GM19035 (cell line): ENCODE data around the gene NTF3.

Source experiments
- ATAC-seq: cut with Tn5 transposase; IDR thresholded peaks from one replicate; pipeline ENCODE4 v1.9.1; 2021; ENCODE audit not compliant: unreplicated experiment

Gene NTF3

DNA sequence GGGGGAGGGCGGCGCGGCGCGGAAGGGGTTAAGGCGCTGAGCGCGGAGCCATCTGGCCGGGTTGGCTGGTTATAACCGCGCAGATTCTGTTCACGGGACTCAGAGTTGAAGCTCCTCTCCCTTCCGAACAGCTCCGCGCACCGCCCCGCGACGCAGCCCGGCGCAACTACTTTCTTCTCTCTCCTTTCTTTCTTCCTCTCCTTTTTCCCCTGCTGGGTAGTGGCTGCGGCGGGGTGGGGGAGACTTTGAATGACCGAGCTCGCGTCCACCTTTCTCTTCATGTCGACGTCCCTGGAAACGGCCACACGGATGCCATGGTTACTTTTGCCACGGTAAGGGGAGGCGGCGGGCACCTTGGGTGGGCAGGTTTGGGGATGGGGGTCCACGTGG lies at the start of gene NTF3:
TSS of gene NTF3 (plus strand) at position 98 of the 390 bp plus-strand sequence. CDS start at position 315, 217 bp downstream.
- no peak for ATAC-seq

DNA sequence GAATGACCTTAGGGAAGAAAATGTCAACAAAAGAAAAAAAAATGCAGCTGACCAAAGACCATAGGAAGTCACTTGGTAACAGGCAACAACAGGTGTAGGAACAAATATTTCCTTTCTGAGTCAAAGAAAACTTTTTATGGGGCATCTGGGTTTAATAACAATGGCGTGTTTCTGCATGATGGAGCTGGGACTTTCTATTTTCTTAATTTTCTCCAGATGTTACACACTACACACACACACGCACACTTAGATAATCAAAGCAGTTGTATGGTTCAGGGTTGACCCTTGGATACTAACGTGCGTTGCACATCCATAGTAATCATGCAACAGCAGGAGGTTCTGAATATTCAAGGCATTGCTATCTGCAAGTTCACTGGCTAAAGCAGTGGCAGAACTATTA lies 47.9 kb upstream of the NTF3 start:
- no peak for ATAC-seq

DNA sequence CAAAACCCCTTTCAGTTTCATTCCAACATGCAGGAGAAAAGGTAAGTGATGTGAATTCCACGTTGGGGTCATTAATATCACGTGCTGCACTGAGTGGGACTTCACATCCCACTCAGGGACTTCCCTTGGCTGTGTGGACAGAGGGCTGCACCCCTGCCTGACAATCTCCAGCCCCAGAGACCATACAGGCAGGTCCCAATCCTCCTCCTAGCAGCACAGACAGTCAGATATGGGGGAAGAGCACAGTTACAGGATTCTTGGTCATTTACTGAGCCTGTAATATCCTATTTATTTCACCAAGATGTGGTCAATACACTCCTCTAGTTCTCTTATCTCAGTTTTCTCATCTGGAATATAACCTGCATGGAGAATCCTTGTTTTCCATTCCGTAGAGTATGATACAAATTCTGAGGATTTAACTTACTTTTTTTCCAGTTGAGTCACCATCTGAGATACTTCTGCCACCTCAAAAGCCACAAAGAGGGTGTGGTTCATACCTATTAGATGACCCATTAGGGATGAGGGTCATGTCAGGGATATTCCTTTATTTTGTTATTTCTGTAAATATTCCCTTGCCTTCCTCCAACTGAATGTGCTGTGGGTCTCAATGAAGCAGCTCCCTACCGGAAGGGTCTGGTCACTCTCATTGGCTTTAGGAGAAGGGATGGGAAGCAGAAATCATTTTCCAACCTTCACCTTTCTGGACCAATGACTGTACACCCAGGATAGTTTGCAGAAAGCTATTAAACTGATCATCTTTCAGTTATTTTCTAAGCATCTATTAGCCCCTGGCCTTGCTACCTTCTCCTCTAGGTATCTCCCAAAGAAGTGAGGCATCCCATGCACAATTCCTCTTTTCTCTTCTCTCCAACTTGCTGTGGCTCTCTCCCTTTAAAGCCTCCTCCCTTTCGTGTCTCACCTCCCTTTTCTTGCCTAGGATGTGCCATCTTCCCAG lies 43.0 kb upstream of the NTF3 start:
- no peak for ATAC-seq

DNA sequence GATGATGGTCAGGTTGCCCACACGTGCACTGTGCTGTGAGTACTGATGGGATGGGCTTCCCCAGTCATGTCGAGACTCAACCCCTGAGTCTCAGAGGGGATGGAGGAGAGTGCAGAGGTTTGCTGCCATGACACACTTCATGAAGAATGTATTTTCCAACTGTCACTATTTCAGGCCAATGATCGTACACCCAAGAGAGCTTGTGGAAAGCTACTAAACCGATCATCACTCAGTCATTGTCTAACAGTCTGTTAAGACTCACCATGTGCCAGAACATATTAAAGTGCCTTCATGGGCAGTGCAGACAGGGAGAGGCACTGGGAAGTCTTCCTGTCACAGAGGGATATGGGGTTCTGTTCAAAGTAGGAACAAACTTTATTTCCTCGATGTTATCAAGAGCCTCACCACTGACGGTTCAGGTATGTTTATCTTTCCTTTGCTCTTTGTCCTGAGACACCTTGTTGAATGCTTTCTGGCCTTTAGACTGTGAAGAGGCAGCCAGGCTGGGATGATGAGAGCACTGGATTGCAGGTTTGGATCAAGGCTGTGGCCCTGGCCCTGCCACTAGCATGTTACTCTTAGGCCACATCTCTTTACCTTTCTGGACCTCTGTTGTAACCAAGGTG lies 41.6 kb upstream of the NTF3 start:
- ATAC-seq, result no peak

DNA sequence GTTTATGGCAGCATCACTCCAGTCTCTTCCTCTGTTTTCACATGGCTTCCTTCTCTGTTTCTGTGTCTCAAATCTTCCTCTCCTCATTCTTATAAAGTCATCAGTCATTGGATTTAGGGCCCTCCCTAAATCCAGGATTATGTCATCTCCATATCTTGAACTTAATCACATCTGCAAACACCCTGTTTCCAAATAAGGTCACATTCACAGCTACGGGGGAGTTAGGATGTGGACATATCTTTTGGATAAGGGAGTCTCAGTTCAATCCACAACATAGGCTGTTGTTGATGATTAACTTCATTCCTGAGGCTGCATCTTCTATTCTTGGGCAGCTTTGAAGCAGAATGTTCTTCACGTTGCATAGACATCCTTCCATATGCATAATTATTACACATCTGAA lies 40.3 kb upstream of the NTF3 start:
- no peak for ATAC-seq

DNA sequence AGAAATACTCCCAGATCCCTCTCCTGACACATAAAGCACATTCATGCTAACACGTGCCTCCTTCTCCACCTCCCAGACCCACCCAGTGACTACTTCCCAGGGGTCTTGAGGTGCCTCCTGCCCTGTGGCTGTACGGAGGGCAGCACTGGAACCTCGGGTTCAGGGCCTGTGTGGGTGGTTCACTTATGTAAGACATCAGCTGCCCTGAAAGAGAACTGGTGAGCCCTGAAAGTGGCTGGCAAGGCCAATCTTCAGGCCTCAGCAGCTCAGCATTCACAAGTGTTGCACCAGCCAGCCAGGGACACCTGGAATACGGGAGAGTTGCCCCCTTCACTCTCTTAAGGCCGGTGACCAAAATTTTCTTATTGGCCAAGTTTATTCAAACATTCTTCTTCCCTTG lies 38.9 kb upstream of the NTF3 start:
- ATAC-seq, result no peak

DNA sequence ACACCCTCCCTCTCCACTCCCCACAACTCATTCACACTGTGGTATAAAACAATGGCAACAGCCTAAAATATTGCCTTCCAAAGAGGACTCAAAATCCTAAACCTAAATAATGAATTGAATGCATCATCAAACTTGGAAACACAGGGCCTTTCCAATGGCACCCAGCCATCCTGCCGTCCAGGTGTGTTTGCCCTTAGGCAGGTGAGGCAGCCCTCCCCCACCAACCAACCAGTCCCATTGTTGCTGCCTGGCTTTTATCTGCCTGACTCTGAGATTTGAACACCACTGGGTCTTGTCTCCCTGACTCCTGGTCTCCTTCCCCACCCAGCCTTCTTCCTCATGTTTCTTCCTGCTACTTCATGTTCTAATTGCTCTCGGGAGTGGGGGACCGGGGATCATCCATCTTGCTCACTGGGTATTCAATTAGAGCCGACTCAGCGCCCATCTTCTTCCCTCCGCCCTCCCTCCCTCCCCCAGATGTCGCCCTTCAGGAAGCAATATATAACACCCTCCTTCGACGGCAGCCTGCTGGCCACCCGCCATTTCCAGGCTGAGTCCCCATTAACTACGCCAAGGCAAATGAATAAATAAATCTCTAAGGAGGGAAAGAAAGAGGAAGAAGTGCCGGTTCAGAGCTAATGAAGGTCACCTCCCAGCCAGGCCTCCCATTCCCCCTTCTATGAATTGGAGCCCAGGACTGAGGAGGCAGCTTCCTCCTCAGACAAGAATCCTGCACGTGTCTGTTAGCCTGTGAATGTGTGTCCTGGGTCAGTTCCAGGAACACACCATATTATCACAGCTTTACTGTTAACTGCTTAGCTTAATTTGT lies 36.3 kb upstream of the NTF3 start:
- ATAC-seq, result no peak

DNA sequence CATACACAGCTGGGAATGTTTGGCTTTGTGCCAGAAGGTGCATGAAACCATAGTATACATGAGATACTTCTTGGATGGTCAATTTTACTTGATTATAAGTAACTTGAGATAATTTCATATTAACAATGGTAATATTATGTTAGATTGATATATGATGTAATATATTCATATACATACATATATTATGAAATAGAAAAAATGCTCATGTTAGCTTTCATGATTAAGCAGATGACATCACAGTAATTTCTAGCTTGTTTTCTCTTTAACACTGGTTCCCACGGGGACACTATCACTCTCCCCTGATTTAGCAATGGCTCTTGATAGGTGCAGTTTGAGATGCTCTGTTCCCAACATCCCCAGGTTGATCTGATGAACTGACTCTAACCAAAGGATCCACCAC lies 35.4 kb upstream of the NTF3 start:
- no peak for ATAC-seq

DNA sequence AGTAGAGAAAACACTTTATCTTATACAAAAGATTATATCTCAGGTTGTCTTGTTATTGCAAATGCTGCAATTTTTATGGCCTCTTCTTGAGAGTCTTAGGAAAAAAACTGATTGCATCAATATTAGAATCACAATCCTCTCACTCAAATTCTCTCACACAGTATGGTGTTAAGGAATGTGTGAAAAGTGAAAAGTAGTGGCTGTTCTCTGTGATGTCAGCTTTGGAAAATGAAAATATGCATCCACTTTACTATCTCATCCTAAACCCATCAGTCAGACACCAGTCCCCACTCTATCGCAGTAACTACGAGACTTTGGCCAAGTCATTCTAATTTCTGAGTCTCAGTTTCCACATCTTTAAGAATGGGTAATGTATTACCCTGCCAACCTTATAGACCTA lies 32.6 kb upstream of the NTF3 start:
- ATAC-seq, result no peak

DNA sequence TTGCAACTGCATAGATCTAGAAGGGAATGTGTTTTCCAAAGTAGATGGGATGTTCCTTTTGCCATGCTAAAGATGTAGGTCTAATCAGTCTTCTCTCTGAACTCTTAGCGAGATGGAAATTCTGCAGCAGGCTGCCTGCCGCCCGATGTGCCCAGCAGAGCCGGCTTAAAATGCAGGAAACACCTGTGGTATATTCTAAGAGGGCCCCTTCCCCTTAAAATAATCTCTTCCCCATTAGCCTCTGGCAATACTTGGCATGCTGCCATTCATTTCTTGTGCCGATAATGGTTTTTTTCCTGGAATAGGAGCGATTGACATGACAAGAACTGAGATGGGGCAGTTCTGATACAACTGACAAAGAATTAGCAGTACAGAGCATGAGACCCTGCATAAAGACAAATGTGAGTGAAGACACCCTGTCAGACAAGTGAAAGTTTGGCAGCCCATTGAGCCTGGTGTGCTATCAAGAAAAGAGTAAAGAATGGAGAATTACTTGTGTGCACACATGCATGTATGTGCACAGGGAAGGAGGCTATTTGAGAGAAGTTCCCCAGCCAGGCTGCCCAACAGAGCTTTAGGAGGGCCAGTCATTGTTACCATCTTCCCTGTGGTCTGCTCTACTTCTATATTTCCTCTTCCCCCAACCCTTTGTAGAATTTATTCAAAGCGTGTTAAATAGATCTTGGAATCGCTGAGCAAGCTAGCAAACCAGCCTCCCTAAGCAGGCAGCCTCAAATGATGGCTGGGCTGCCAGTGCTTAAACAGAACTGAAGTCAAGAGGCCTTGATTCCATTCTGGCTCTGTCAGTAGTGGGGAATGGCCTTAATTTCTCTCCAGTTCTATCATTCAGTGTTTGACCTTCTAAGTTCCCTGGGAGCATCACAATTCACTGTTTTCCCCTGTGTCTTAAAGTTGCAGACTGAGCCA lies 29.6 kb upstream of the NTF3 start:
- no peak for ATAC-seq

DNA sequence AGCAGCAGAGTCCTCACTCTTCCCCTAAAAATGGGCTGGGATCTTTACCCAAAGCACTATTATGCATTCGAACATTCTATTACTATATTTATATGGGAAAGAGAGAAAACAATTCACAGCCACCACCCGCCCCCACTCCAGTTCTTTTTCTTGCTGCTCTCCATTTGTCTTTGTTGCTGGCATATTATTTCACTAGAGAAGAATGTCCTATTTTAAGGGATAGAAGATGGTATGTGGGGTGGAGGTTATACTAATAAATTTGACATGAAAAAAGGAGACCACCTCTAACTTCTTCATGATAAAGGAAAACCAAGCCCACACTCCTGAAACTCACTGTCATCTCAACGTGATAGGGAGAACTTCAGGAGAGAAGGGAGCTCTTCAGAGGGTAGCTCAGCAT lies 28.5 kb upstream of the NTF3 start:
- ATAC-seq, result no peak

DNA sequence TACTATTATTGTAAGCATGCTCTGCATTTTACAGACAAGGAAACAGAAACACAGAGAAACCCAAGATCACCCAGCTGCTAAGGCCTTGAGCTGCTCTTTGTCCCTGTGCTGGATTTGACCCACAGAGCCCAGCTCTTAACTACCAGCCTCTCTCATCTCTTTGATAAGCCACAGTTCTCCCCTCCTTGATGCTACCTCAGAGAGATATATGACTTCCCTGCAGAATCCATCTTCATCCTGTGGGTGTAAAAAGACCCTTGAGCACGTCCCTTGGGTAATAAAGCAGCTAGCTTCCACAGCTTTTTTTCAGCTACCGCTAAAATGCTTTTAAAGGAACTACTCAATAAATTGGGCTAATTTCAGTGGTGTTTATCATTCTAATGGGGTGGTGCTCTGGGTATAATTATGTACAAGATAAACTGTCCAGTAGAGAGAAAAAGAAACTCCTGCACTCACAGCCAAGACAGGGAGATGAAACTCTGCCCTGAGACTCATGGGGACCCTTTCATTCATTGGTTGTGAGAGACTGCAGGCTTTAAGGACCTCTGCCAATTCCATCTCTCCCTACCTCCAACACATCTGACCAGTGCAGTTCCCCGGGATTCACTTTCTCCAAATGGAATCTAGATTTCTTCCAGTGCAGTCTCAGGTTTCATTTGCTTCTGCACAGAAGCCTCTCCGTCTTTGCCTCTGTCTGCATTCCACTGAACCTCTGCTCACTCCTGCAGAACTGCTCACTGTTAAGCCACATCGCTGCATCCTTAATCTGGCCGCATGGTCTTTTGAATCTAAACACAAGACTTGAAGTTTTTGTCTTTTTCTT lies 24.7 kb upstream of the NTF3 start:
- no peak for ATAC-seq

DNA sequence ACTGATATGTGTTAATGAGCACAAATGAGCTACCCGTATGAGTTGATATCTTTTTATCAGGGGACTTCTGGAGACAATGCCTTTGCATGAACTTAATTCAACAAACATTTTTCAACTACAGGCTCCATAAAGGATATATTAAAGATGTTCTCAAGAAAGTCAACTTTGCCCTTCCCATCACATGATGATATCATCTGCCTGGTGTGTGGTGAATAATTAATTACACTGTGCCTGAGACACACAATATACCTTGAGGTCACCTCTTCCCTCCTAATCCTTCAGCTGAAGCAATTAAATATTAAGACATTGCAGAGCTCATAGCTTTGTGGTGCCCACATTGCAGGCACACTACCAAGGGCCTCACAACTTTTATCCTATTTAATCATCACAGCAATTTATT lies 22.3 kb upstream of the NTF3 start:
- ATAC-seq, result no peak

DNA sequence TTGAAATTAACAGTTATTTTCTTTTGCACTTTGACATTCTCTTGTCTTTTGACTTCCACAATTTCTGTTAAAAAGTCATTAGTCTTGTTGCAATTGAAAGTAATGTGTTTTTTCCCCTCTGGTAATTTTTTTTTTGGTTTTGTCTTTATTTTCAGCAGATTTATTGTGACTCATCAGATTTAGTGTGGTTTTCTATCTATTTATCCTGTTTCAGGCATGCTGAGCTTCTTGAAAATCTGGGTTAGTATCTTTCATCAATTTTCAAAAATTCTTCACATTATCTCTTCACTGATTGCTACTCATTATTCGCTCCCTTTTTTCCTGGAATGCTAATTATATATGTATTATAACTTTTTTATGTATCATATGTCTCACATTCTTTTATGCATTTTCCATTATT lies 15.3 kb upstream of the NTF3 start:
- no peak for ATAC-seq

DNA sequence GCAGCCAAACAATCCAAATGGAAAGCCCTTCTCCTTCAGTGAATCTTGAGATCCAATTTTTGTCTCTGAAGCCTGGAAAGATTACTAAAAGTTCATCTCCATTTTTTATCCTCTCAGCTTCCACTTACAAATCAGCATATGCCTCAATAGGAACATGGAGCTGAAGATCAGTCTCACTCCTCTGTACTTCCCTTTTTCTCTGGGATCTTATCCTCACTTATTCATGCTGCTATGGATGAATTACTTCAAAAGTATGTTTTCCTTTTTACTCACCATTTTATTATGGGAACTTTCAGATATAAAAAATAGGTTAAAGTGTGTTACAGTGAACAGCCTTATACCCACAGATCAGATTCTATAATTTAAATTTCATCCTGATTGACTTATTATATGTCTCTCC lies 14.4 kb upstream of the NTF3 start:
- ATAC-seq, result no peak

DNA sequence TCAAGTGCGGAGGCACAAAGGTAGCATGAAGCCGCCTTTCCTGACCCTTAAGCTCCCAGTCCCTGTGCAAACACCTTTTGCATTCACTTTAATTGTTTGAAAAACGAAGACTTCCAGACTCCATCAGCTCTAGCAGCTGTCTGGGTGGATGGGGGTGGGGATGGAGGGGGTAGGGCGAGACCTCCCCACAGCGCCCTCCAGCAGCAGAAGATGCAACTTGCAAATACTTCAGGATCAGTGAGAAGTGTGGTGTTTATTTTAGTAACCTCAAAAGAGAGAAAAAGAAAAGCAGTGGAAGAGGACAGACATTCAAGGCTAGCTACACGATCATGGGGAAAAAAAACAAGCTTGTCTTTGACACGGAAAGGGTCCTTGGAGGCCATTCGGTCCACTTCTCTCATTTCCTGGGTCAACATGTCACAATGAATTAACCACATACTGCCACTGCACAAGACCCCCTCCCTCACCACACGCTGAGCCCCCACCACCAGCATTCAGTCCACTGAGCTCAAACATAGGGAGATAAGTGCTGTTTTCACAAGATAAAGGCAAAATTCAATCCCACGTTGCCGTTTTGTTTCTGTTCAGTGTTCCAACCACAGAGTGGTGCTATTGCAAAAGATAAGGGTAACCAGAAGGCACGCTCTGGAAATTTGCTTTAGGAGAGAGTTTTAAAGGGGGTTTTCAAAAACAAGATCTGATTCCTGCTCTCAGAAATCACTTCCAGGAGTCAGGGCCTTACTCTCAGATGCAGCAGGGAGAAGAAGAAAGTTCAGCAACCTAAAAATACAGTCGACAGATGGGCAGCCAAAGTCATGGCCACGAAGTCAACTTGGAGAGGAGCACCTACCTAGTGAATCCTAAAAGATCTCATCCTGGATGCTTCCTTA lies 3.3 kb upstream of the NTF3 start:
- no peak for ATAC-seq

DNA sequence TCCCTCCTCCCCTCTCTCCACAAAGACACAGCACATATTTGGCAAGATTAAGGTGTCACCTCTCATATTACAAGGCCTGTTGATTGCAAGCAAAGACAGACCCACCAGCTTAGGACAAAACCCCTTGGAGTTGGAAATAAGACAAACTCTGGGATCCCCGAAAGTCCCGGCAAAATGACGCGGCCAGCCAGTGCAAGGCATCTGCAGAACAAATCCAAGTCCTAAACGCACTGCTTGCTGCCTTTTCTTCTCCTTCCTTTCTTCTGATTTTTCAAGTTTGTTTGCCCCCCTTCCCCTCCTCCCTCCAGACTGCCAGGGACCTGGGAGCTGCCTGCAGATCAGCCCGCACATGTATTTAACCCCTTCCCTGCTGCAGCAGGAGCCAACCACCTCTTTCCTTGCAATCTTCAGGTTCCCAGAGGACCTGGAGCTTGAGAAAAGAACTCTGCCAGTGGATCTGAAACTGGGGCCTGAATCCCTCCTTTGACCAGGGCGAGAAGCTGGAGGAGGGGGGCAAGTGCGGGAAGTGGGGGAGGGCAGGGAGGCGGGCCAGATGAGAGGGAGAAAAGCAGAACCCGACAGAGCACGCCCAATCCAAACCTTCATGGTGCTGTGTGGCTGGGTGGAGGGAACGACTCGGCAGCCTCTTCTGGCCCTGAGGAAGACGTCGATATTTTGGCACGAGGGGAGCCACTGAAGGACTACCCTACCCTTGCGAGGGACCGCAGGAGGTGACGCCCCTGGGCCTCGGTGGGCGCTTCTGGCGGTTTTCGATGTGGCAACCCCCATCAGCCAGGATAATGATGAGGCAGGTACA lies 2.0 kb upstream of the NTF3 start:
- ATAC-seq, result no peak
